ENCODE results near the gene FAM20C.
"Not testable (repeated sequence)": the region's sequence is repeated elsewhere in the genome, so short reads cannot be mapped to it uniquely, and the experiment has no call there.

- TF ChIP-seq CTCF, POLR2A (IDR thresholded peaks at IDR 0.05): not testable (repeated sequence)
Observed at GRCh38 chr7:297141-297540, 104.8 kb downstream of the FAM20C start.
